Fibroblast of lung (primary cell): ENCODE results near the gene GLG1. TPM values are rescaled to one million over a fixed set of nuclear protein-coding genes. Genes with fewer than 3 reads are reported as not detected.

Source experiments
- DNase-seq, 2 donors: peaks; one replicate each; pipeline versions ENCODE4 v3.0.0 to v3.0.0-alpha.2; 2010; ENCODE audit warnings: low read depth in 2 of 2
- H2AFZ ChIP-seq: 2 replicates; pipeline ENCODE4 v1.5.1; 2012; ENCODE audit warnings: low read length, control low read depth, inconsistent platforms
- H3K27ac ChIP-seq: 2 replicates; pipeline ENCODE4 v1.5.1; 2011; ENCODE audit warnings: low read length, control low read depth; ENCODE audit not compliant: insufficient read depth
- H3K27me3 ChIP-seq: 2 replicates; pipeline ENCODE4 v1.5.1; 2011; ENCODE audit warnings: mild to moderate bottlenecking, low read length; ENCODE audit not compliant: control insufficient read depth, insufficient read depth
- H3K36me3 ChIP-seq: 2 replicates; pipeline ENCODE4 v1.5.1; 2011; ENCODE audit warnings: low read length; ENCODE audit not compliant: control insufficient read depth, insufficient read depth
- H3K4me1 ChIP-seq: 2 replicates; pipeline ENCODE4 v1.5.1; 2011; ENCODE audit warnings: low read length; ENCODE audit not compliant: control insufficient read depth, insufficient read depth; ENCODE audit errors: extremely low read depth
- H3K4me2 ChIP-seq: 2 replicates; pipeline ENCODE4 v1.5.1; 2011; ENCODE audit warnings: low read length, control low read depth; ENCODE audit not compliant: insufficient read depth; ENCODE audit errors: extremely low read depth
- H3K4me3 ChIP-seq, 4 experiments: fragments of 200-600 bp in 1 of 4; sonication (generic) in 1 of 4; replicated peaks in 1 of 4; 2 replicates each; pipeline ENCODE4 v1.5.1; 2011 to 2016; ENCODE audit warnings: low read length in 4 of 4, low read depth in 3 of 4, mild to moderate bottlenecking in 3 of 4, control low read depth in 2 of 4, inconsistent platforms in 1 of 4, mixed read lengths in 1 of 4; ENCODE audit not compliant: insufficient read depth in 1 of 4; ENCODE audit errors: control extremely low read depth in 1 of 4
- H3K79me2 ChIP-seq: 2 replicates; pipeline ENCODE4 v1.5.1; 2012; ENCODE audit warnings: mild to moderate bottlenecking, low read length, inconsistent platforms; ENCODE audit not compliant: control insufficient read depth, insufficient read depth
- H3K9ac ChIP-seq: 2 replicates; pipeline ENCODE4 v1.5.1; 2011; ENCODE audit warnings: mild to moderate bottlenecking, low read length, control low read depth; ENCODE audit not compliant: insufficient read depth
- H3K9me3 ChIP-seq: 2 replicates; pipeline ENCODE4 v1.5.1; 2012; ENCODE audit warnings: low read depth, low read length; ENCODE audit not compliant: control insufficient read depth, insufficient read depth
- H4K20me1 ChIP-seq: 2 replicates; pipeline ENCODE4 v1.5.1; 2011; ENCODE audit warnings: low read length; ENCODE audit not compliant: control insufficient read depth, insufficient read depth; ENCODE audit errors: extremely low read depth
- EZH2 ChIP-seq: IDR thresholded peaks from 2 replicates; pipeline ENCODE4 v1.5.1; 2012; ENCODE audit warnings: low read length, control low read depth, mild to moderate bottlenecking; ENCODE audit errors: missing control alignments
- polyA plus RNA-seq, 2 donors: library from polyadenylated mRNA; depleted of rRNA in 1 of 2; stranded (reverse) in 1 of 2; unstranded in 1 of 2; fragments of >200 nt; gene quantifications; 2 replicates each; pipeline ENCODE4 v1.2.1, GENCODE V29; 2011 to 2012; ENCODE audit warnings: missing spikeins in 1 of 2
- total RNA-seq: library from RNA; depleted of rRNA; stranded (reverse); fragments of >200 nt; gene quantifications from 2 replicates; pipeline ENCODE4 v1.2.1, GENCODE V29; 2014
- TF ChIP-seq, protein P1 (sequence below), 2 donors: IDR thresholded peaks in 1 of 2; conservative IDR thresholded peaks in 1 of 2; 1 replicate in 1 of 2; 2 replicates in 1 of 2; pipeline ENCODE4 v1.5.1; 2011 to 2012; ENCODE audit warnings: low read length in 2 of 2, control low read depth in 1 of 2, inconsistent platforms in 1 of 2, low read depth in 1 of 2, mild to moderate bottlenecking in 1 of 2

GLG1 gene
- total and polyA plus RNA-seq, 2 donors (not counting 1 experiment from before 2014, with no cell fraction given) = 138 to 150 TPM

DNA sequence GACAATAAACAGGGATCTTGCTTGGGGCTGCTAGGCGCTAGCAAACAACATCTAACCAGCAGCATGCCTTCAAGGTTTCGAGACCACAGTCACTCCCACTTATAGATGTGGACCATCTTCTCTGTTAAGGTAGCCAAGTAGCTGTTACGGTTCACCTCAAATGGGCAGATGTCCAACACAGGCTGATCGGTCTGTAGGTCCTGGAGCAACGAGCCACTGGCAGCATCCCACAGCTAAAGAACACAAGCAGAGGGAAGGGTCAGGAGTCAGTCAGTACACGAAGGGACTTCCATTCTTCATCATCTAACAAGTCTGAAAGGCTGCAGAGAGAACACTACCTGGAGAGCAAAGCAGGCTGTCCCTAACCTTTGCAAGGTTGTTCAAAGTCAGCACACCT lies 16.9 kb upstream of the GLG1 start:
- no peak overlapping the region for H2AFZ ChIP-seq
- H4K20me1 ChIP-seq = no peaks in the 10 kb centered on the region
- peaks cover 10% of the 10 kb centered on the region for H3K36me3 ChIP-seq
- H3K4me2 ChIP-seq = no peak overlapping the region
- H3K4me1 ChIP-seq = peaks cover 5% of the 10 kb centered on the region
- H3K4me3 ChIP-seq = no peak overlapping the region
- H3K9ac ChIP-seq = no peak overlapping the region
- no peaks in the 10 kb centered on the region for H3K9me3 ChIP-seq
- no peaks in the 10 kb centered on the region for H3K27me3 ChIP-seq
- TF ChIP-seq EZH2 = no peak
- TF ChIP-seq, protein P1, sequence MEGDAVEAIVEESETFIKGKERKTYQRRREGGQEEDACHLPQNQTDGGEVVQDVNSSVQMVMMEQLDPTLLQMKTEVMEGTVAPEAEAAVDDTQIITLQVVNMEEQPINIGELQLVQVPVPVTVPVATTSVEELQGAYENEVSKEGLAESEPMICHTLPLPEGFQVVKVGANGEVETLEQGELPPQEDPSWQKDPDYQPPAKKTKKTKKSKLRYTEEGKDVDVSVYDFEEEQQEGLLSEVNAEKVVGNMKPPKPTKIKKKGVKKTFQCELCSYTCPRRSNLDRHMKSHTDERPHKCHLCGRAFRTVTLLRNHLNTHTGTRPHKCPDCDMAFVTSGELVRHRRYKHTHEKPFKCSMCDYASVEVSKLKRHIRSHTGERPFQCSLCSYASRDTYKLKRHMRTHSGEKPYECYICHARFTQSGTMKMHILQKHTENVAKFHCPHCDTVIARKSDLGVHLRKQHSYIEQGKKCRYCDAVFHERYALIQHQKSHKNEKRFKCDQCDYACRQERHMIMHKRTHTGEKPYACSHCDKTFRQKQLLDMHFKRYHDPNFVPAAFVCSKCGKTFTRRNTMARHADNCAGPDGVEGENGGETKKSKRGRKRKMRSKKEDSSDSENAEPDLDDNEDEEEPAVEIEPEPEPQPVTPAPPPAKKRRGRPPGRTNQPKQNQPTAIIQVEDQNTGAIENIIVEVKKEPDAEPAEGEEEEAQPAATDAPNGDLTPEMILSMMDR (conservative IDR thresholded peaks at IDR 0.05 in 1 of 2, IDR thresholded peaks at IDR 0.05 in 1 of 2; ENCODE audit: low read depth in 1 of 2, low read length in 2 of 2) = no peak
- no peak for DNase-seq
- no peaks in the 10 kb centered on the region for H3K79me2 ChIP-seq
- no peak overlapping the region for H3K27ac ChIP-seq

GRCh38 chr16:74623214-74623838 lies 16.4 kb upstream of the GLG1 start:
- TF ChIP-seq EZH2 = no peak
- TF ChIP-seq, protein P1 (conservative IDR thresholded peaks at IDR 0.05 in 1 of 2, IDR thresholded peaks at IDR 0.05 in 1 of 2; ENCODE audit: low read depth in 1 of 2, low read length in 2 of 2) = peak; percentile 55 to 60
- H4K20me1 ChIP-seq = no peaks in the 10 kb centered on the region
- peaks cover 5% of the 10 kb centered on the region for H3K4me1 ChIP-seq
- H3K27ac ChIP-seq = no peak overlapping the region
- no peak overlapping the region for H3K4me2 ChIP-seq
- no peaks in the 10 kb centered on the region for H3K27me3 ChIP-seq
- H3K9ac ChIP-seq = no peak overlapping the region
- DNase-seq = peak; percentile 35 to 75
- H3K4me3 ChIP-seq = no peak overlapping the region
- no peaks in the 10 kb centered on the region for H3K79me2 ChIP-seq
- H2AFZ ChIP-seq = no peak overlapping the region
- H3K9me3 ChIP-seq = no peaks in the 10 kb centered on the region
- peaks cover 9% of the 10 kb centered on the region for H3K36me3 ChIP-seq

GRCh38 chr16:74622005-74622404 lies 15.1 kb upstream of the GLG1 start:
- H3K36me3 ChIP-seq = peaks cover 6% of the 10 kb centered on the region
- H3K9me3 ChIP-seq = no peaks in the 10 kb centered on the region
- no peak overlapping the region for H3K4me3 ChIP-seq
- H3K4me1 ChIP-seq = no peaks in the 10 kb centered on the region
- H3K4me2 ChIP-seq = no peak overlapping the region
- H3K27me3 ChIP-seq = no peaks in the 10 kb centered on the region
- no peak overlapping the region for H3K9ac ChIP-seq
- TF ChIP-seq EZH2 = no peak
- TF ChIP-seq, protein P1 (conservative IDR thresholded peaks at IDR 0.05 in 1 of 2, IDR thresholded peaks at IDR 0.05 in 1 of 2; ENCODE audit: low read depth in 1 of 2, low read length in 2 of 2) = no peak
- H3K27ac ChIP-seq = no peak overlapping the region
- no peaks in the 10 kb centered on the region for H3K79me2 ChIP-seq
- no peaks in the 10 kb centered on the region for H4K20me1 ChIP-seq
- DNase-seq = no peak
- H2AFZ ChIP-seq = no peak overlapping the region
